ENCODE results near the gene ENO2.

GRCh38 chr12:6938353-6939190 lies 24.2 kb downstream of the ENO2 start:
- no peak for TF ChIP-seq CTCF (conservative IDR thresholded peaks at IDR 0.05; ENCODE audit: low read depth in 2 of 2)
- TF ChIP-seq JUNB (IDR thresholded peaks at IDR 0.05; ENCODE audit: unreplicated experiment) = no peak
- TF ChIP-seq POLR2AphosphoS5 (IDR thresholded peaks at IDR 0.05; ENCODE audit: low read depth) = no peak
- TF ChIP-seq REST (IDR thresholded peaks at IDR 0.05; ENCODE audit: unreplicated experiment) = no peak

All from GM23338 (cell line).